Measurements from ENCODE around the gene LKAAEAR1.

Gene LKAAEAR1

GRCh38 chr20:64033981-64034493 is 50.2 kb downstream of the LKAAEAR1 start:
- no peak for DNase-seq
